Measurements from ENCODE around the gene CCDC188. TPM values are rescaled to one million over a fixed set of nuclear protein-coding genes. Genes with fewer than 3 reads are reported as not detected.
A peak's percentile ranks its signal among the peaks of the same experiment; 100 is the strongest.

Gene CCDC188
- total RNA-seq, 2 experiments from 2014 or later: not detected

DNA sequence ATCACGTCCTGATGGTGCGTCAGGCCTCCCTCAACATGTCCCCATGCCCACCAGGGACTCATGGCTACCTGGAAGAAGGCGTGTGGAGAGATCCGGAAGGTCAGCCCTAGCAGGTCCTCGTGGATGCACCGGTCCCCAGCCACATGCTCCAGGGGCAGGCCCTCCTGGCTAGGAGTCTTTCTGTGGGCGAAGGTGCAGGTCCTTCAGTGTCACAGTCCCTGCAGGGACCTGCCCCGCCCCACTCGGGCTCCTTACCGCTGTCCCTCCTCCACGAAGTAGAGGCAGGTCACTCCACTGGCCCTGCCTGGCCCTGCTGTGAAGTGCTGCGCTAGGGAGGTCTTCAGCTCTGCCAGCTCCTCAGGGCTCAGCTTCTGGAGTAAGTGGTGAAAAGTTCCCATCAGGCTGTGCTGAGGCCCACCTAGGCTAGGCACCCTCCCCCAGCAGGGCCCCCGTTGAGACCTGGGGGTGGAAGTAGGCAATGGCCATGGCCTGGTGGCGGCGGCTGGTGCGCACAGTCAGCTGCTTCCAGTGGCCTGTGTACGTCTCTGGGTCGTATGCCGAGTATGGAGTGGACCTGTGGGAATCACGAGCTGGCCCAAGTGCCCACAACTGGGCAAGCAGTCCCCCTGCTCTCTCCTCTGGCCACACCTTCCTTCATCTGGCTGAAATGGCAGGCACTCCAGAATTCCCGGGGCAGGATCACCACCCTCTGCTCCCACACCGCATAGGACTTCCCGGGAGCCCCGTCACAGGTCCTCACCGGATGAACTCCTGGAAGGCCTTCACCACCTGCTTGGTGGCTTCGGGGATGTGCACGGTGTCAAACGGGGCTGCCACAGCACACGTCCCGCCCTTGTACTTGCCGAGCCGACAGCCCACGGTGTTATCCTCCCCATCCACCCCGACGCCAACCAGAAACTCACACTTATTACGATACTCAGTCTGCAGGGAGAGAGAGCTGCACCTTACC lies 36.1 kb downstream of the CCDC188 start:
- peaks cover 67% of the 10 kb centered on the region for H3K4me1 ChIP-seq (ENCODE audit: insufficient read depth, low read length)
- H3K36me3 Mint-ChIP-seq (ENCODE audit: low read depth): peaks cover 68% of the 10 kb centered on the region

DNA sequence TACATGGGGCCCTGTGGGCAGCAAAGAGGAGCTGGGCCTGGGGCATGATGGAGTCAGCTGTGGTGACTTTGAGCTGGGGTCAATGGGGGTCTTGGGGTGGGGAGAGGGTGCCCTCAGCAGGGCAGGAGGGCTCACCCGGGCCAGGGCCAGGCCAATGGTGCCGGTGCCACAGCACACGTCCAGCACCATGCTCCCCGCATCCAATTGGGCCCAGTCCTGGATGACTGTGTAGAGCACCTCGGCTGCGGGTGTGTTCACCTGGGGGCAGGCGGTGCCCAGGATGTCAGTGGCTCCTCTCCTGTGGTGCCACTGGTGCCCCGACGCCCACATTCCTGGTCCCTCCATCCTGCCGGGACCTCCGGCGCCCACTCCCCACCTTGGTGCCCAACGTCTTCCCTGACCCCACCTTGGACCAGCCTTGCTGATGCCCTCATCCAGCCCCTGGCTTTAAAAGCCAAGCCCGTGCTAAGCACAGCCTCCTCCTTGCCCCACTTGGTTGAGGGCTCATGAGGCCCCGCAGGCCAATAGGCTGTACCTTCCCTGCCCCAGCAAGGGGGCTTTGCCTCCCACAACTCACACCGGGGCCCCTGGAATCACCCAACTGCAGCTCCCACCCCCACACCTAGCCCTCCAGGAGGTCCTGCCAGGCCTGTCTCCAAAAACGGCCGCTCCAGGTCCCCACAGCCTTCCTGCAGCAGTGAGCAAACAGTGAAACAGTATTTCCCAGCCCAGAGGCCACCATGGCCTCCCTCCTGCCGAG lies 37.1 kb downstream of the CCDC188 start:
- Mint-ChIP-seq H3K9me3 (no peaks in the 10 kb centered on the region), H3K36me3 (ENCODE audit: low read depth) (peaks cover 64% of the 10 kb centered on the region), H3K27ac (peak overlapping the region; percentile 71), H3K27me3 (no peaks in the 10 kb centered on the region), H3K4me3 (no peak overlapping the region), H3K4me1 (ENCODE audit: low read depth) (peaks cover 30% of the 10 kb centered on the region)
- CTCF ChIA-PET: no interaction called here
- H3K27ac ChIP-seq (ENCODE audit: low read depth in 1 of 2, low read length in 2 of 2): no peak overlapping the region
- H3K4me1 ChIP-seq (ENCODE audit: insufficient read depth, low read length): peaks cover 57% of the 10 kb centered on the region
- no peak overlapping the region for H3K4me3 ChIP-seq (ENCODE audit: low read length)
- intact Hi-C loops (cut with DNase I, micrococcal nuclease): loop anchor here in 1 of 2 experiments (5.0 to 10.0 kb wide), 3 partner anchors 141 to 281 kb away; partner anchors contain the start of genes GNB1L, RTL10 and ZNF74
- ATAC-seq (ENCODE audit: poor library complexity): no peak
- no peak for DNase-seq
- TF ChIP-seq, protein P1, sequence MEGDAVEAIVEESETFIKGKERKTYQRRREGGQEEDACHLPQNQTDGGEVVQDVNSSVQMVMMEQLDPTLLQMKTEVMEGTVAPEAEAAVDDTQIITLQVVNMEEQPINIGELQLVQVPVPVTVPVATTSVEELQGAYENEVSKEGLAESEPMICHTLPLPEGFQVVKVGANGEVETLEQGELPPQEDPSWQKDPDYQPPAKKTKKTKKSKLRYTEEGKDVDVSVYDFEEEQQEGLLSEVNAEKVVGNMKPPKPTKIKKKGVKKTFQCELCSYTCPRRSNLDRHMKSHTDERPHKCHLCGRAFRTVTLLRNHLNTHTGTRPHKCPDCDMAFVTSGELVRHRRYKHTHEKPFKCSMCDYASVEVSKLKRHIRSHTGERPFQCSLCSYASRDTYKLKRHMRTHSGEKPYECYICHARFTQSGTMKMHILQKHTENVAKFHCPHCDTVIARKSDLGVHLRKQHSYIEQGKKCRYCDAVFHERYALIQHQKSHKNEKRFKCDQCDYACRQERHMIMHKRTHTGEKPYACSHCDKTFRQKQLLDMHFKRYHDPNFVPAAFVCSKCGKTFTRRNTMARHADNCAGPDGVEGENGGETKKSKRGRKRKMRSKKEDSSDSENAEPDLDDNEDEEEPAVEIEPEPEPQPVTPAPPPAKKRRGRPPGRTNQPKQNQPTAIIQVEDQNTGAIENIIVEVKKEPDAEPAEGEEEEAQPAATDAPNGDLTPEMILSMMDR (IDR thresholded peaks at IDR 0.05): no peak
- H3K27me3 ChIP-seq (ENCODE audit: control insufficient read depth in 1 of 2, insufficient read depth in 2 of 2, low read length in 2 of 2): peaks cover 0 to 5% of the 10 kb centered on the region in 2 experiments
- POLR2A ChIA-PET: no interaction called here
- H3K9me3 ChIP-seq (ENCODE audit: control insufficient read depth in 1 of 2, insufficient read depth in 1 of 2, low read length in 2 of 2): peaks cover 0 to 7% of the 10 kb centered on the region in 2 experiments
- peaks cover 67% of the 10 kb centered on the region for H3K36me3 ChIP-seq (ENCODE audit: insufficient read depth, low read length)

More for the DNA sequence above, 36.1 kb downstream of the CCDC188 start:
- H3K4me3 Mint-ChIP-seq: peak overlapping the region; percentile 70
- CTCF ChIA-PET: no interaction called here
- Histone ChIP-seq H3K27me3 (ENCODE audit: control insufficient read depth in 1 of 2, insufficient read depth in 2 of 2, low read length in 2 of 2) (peaks cover 0 to 5% of the 10 kb centered on the region in 2 experiments), H3K4me3 (ENCODE audit: low read length) (no peak overlapping the region), H3K27ac (ENCODE audit: low read depth in 1 of 2, low read length in 2 of 2) (peak overlapping the region in 1 of 2 donors; percentile 75), H3K9me3 (ENCODE audit: control insufficient read depth in 1 of 2, insufficient read depth in 1 of 2, low read length in 2 of 2) (peaks cover 0 to 7% of the 10 kb centered on the region in 2 experiments), H3K36me3 (ENCODE audit: insufficient read depth, low read length) (peaks cover 67% of the 10 kb centered on the region)
- POLR2A ChIA-PET: no interaction called here
- no peak for ATAC-seq (ENCODE audit: poor library complexity)
- intact Hi-C loops (cut with DNase I, micrococcal nuclease): loop anchor here in 1 of 2 experiments (5.0 to 10.0 kb wide), 7 partner anchors 142 to 992 kb away; partner anchors contain the start of genes DGCR2, GNB1L, MED15 and RTL10
- TF ChIP-seq, protein P1 (IDR thresholded peaks at IDR 0.05): no peak
- no peak for DNase-seq
- H3K4me1 Mint-ChIP-seq (ENCODE audit: low read depth): peaks cover 33% of the 10 kb centered on the region
- H3K27me3 Mint-ChIP-seq: no peaks in the 10 kb centered on the region
- no peaks in the 10 kb centered on the region for H3K9me3 Mint-ChIP-seq
- H3K27ac Mint-ChIP-seq: peak overlapping the region; percentile 71

Measured in CD4-positive, alpha-beta T cell (primary cell).